GM10266 (cell line): Measurements from ENCODE around the gene RAB43.
A peak's percentile ranks its signal among the peaks of the same experiment; 100 is the strongest.
"Not testable (repeated sequence)": the region's sequence is repeated elsewhere in the genome, so short reads cannot be mapped to it uniquely, and the experiment has no call there.

ENCODE experiments used
- DNase-seq: peaks from one replicate; pipeline ENCODE4 v3.0.0; 2012; ENCODE audit errors: extremely low spot score
- TF ChIP-seq, protein P1 (sequence below): IDR thresholded peaks from 2 replicates; pipeline ENCODE4 v1.5.1; 2012; ENCODE audit warnings: mild to moderate bottlenecking, low read depth; ENCODE audit not compliant: control insufficient read depth, insufficient read depth; ENCODE audit errors: missing control alignments

The RAB43 gene

DNA sequence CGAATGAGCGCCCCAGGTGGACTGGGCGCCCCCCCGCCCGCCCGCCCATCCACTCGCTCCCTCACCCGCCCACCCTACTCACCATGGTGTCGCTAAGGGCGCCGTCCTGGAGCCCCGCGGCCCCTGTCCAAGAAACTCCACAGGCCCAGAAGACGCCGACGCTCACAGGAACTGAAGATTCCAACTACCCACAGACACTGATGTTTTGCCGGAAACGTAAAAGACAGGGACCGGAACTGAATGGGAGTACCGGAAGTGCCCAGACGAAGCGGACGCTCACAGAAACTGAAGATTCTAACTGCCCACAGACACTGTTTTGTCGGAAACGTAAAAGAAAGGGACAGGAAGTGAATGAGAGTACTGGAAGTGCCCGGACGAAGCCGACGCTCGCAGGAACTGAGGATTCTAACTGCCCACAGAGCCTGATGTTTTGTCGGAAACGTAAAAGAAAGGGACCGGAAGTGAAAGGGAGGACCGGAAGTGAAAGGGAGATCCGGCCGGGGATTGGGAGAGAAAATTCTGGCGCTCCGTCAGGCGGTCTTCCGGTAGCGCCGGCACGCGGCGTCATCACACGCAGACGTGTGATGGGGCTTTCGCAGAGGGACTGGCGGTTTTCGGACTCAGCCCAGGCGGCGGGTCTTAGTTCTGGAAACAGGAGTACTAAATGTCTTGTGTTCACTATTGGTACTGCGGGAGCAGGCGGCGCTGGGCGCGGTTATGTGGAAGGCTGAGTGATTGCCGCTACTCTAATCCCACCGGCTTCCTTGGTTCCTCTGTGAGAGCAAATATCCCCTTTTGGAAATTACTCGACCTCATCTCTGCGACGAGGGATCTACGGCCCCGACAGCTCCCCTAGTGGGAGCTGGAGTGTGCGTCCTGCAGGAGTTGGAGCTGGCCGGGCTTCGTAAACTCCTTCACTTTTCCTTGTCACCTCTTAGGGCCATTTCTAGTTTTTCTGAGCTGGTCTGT lies 39.6 kb upstream of the RAB43 start, which contains the start of gene ISY1:
ISY1 (minus strand) TSS at position 173 of the 969 bp plus-strand sequence; CDS start at position 85, 88 bp downstream.
- peak; percentile 88 for DNase-seq
- TF ChIP-seq, protein P1, sequence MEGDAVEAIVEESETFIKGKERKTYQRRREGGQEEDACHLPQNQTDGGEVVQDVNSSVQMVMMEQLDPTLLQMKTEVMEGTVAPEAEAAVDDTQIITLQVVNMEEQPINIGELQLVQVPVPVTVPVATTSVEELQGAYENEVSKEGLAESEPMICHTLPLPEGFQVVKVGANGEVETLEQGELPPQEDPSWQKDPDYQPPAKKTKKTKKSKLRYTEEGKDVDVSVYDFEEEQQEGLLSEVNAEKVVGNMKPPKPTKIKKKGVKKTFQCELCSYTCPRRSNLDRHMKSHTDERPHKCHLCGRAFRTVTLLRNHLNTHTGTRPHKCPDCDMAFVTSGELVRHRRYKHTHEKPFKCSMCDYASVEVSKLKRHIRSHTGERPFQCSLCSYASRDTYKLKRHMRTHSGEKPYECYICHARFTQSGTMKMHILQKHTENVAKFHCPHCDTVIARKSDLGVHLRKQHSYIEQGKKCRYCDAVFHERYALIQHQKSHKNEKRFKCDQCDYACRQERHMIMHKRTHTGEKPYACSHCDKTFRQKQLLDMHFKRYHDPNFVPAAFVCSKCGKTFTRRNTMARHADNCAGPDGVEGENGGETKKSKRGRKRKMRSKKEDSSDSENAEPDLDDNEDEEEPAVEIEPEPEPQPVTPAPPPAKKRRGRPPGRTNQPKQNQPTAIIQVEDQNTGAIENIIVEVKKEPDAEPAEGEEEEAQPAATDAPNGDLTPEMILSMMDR, result peak; percentile 73

DNA sequence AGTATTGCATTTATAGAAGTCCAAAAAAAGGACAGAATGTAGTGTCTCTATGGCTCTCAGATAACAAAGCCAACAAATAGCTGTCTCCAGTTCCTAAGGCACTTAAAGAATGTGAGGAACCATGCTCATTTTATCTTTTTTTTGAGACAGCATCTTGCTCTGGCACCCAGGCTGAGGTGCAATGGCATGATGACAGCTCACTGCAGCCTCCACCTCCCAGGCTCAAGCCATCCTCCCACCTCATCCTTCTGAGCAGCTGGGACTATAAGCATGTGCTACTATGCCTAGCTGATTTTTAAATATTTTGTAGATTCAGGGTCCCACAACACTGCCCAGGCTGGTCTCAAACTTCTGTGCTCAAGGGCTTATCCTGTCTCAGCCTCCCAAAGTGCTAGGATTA lies 23.2 kb upstream of the RAB43 start:
- no peak for DNase-seq
- TF ChIP-seq, protein P1, result no peak

DNA sequence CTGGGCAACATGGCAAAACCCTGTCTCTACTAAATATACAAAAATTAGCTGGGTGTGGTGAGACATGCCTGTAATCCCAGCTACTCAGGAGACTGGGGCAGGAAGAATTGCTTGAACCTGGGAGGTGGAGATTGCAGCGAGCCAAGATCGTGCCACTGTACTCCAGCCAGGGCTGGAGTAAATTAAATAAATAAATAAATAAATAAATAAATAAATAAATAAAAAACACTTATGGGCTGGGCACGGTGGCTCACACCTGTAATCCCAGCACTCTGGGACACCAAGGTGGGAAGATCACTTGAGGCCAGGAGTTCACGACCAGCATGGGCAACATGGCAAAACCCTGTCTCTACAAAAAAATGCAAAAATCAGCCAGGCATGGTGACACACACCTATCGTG lies 19.4 kb upstream of the RAB43 start:
- DNase-seq, result not testable (repeated sequence)

GRCh38 chr3:129139911-129140310 lies 18.3 kb upstream of the RAB43 start:
- TF ChIP-seq, protein P1, result no peak
- no peak for DNase-seq

DNA sequence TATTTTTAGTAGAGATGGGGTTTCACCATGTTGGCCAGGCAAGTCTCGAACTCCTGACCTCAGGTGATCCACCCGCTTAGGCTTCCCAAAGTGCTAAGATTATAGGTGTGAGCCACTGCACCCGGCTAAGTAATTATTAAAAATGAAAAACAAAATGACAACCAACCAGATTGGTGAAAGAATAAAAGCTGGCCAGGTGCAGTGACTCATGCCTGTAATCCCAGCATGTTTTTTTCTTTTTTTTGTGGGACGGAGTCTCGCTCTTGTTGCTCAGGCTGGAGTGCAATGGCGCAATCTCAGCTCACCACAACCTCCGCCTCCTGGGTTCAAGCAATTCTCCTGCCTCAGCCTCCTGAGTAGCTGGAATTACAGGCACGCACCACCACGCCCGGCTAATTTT lies 14.7 kb upstream of the RAB43 start:
- not testable (repeated sequence) for DNase-seq

DNA sequence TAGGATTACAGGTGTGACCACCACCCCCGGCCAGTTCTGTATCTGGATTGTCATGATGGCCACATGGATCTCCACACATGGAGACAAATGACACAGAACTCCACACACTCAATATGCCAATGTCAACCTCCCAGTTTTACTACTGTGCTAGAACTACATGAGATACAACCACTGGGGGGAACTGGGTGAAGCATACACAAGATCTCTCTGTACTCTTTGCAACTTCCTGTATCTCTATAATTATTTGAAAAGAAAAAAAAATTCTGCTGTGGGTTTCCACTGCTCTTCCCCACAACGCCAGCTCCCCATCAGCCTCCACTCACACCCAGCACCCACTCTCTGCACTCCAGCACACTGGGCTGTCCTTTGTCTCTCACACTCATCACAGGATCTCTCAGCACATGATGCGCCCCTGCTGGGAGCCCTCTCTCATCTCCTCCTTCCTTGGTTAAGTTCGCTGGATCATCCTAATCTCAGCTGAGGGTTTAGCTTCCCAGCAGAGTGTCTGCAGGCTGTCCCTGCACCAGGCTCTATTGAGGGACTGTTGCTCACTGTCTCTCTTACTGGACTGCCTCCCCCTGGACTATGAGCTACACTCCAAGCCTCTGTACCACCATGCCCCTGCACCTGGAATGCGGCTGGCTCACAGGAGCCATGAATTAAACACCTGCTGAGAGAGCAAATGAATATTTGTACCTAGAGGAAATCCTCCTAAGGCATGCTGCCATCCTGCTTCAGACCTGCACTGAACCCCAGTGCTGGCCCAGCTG lies 10.7 kb upstream of the RAB43 start:
- TF ChIP-seq, protein P1, result no peak
- no peak for DNase-seq

- DNase-seq, result no peak
- TF ChIP-seq, protein P1, result no peak
Measured at GRCh38 chr3:129131465-129132088, 10.0 kb upstream of the RAB43 start.
